ENCODE results near the gene SNX11. TPM values are rescaled to one million over a fixed set of nuclear protein-coding genes. Genes with fewer than 3 reads are reported as not detected.
A peak's percentile ranks its signal among the peaks of the same experiment; 100 is the strongest.

Gene SNX11
- total RNA-seq, 2 experiments from 2014 or later = 20.2 to 23.0 TPM

GRCh38 chr17:48122665-48123045 is 15.1 kb downstream of the SNX11 start:
- Mint-ChIP-seq H3K27me3 (ENCODE audit: low read depth) (no peaks in the 10 kb centered on the region), H3K9me3 (no peaks in the 10 kb centered on the region), H3K4me3 (no peak overlapping the region), H3K27ac (no peak overlapping the region), H3K4me1 (ENCODE audit: low read depth) (no peaks in the 10 kb centered on the region), H3K36me3 (ENCODE audit: low read depth) (peaks cover 26% of the 10 kb centered on the region)
- intact Hi-C loops (cut with micrococcal nuclease) = no loop called here
- no peak for DNase-seq
- CTCF ChIA-PET = interaction anchor here (1.1 to 5.3 kb wide), 5 partner anchors 8 to 42 kb away, joined by 3 to 39 read pairs (median 4); no protein-coding TSS in a partner anchor

- intact Hi-C loops (cut with micrococcal nuclease) = no loop called here
- no peaks in the 10 kb centered on the region for H3K9me3 Mint-ChIP-seq
- H3K4me1 Mint-ChIP-seq (ENCODE audit: low read depth) = no peaks in the 10 kb centered on the region
- no peaks in the 10 kb centered on the region for H3K27me3 Mint-ChIP-seq (ENCODE audit: low read depth)
- H3K36me3 Mint-ChIP-seq (ENCODE audit: low read depth) = peaks cover 22% of the 10 kb centered on the region
- CTCF ChIA-PET = interaction anchor here (0.9 to 5.3 kb wide), 7 partner anchors 8 to 96 kb away, joined by 3 to 39 read pairs (median 4); no protein-coding TSS in a partner anchor
- H3K27ac Mint-ChIP-seq = no peak overlapping the region
- DNase-seq = no peak
- H3K4me3 Mint-ChIP-seq = no peak overlapping the region
Measured at GRCh38 chr17:48123111-48123510, 15.5 kb downstream of the SNX11 start.

- CTCF ChIA-PET = interaction anchor here (0.6 to 5.3 kb wide), 7 partner anchors 10 to 131 kb away, joined by 3 to 39 read pairs (median 3); no protein-coding TSS in a partner anchor
- no peaks in the 10 kb centered on the region for H3K9me3 Mint-ChIP-seq
- peaks cover 20% of the 10 kb centered on the region for H3K36me3 Mint-ChIP-seq (ENCODE audit: low read depth)
- H3K27ac Mint-ChIP-seq = peak overlapping the region; percentile 32
- no peaks in the 10 kb centered on the region for H3K27me3 Mint-ChIP-seq (ENCODE audit: low read depth)
- no peak for DNase-seq
- H3K4me1 Mint-ChIP-seq (ENCODE audit: low read depth) = no peaks in the 10 kb centered on the region
- H3K4me3 Mint-ChIP-seq = no peak overlapping the region
- intact Hi-C loops (cut with micrococcal nuclease) = no loop called here
Measured at GRCh38 chr17:48123776-48124388, 16.3 kb downstream of the SNX11 start.

GRCh38 chr17:48125829-48126531 is 18.4 kb downstream of the SNX11 start:
- CTCF ChIA-PET = interaction anchor here (5.3 kb wide), 1 partner anchor 46 kb away, joined by 39 read pairs; no protein-coding TSS in a partner anchor
- Mint-ChIP-seq H3K36me3 (ENCODE audit: low read depth) (peaks cover 13% of the 10 kb centered on the region), H3K27ac (no peak overlapping the region), H3K9me3 (no peaks in the 10 kb centered on the region), H3K4me3 (no peak overlapping the region), H3K4me1 (ENCODE audit: low read depth) (no peaks in the 10 kb centered on the region), H3K27me3 (ENCODE audit: low read depth) (no peaks in the 10 kb centered on the region)
- intact Hi-C loops (cut with micrococcal nuclease) = no loop called here
- DNase-seq = no peak

- no peaks in the 10 kb centered on the region for H3K4me1 Mint-ChIP-seq (ENCODE audit: low read depth)
- H3K27me3 Mint-ChIP-seq (ENCODE audit: low read depth) = no peaks in the 10 kb centered on the region
- intact Hi-C loops (cut with micrococcal nuclease) = no loop called here
- no peak overlapping the region for H3K27ac Mint-ChIP-seq
- peaks cover 8% of the 10 kb centered on the region for H3K36me3 Mint-ChIP-seq (ENCODE audit: low read depth)
- H3K4me3 Mint-ChIP-seq = no peak overlapping the region
- CTCF ChIA-PET = interaction anchor here (5.3 kb wide), 1 partner anchor 46 kb away, joined by 39 read pairs; no protein-coding TSS in a partner anchor
- H3K9me3 Mint-ChIP-seq = no peaks in the 10 kb centered on the region
- DNase-seq = no peak
Measured at GRCh38 chr17:48126532-48126850, 18.9 kb downstream of the SNX11 start.

GRCh38 chr17:48127371-48128051 is 19.9 kb downstream of the SNX11 start:
- Mint-ChIP-seq H3K27ac (peak overlapping the region; percentile 27), H3K9me3 (no peaks in the 10 kb centered on the region), H3K4me3 (no peak overlapping the region), H3K27me3 (ENCODE audit: low read depth) (no peaks in the 10 kb centered on the region), H3K36me3 (ENCODE audit: low read depth) (peaks cover 7% of the 10 kb centered on the region), H3K4me1 (ENCODE audit: low read depth) (no peaks in the 10 kb centered on the region)
- no peak for DNase-seq
- intact Hi-C loops (cut with micrococcal nuclease) = no loop called here
- CTCF ChIA-PET = interaction anchor here (5.3 to 6.4 kb wide), 2 partner anchors 47 kb away, joined by 39 to 60 read pairs; no protein-coding TSS in a partner anchor

- Mint-ChIP-seq H3K9me3 (no peaks in the 10 kb centered on the region), H3K27me3 (ENCODE audit: low read depth) (no peaks in the 10 kb centered on the region), H3K36me3 (ENCODE audit: low read depth) (peaks cover under 1% of the 10 kb centered on the region), H3K27ac (no peak overlapping the region), H3K4me1 (ENCODE audit: low read depth) (no peaks in the 10 kb centered on the region), H3K4me3 (no peak overlapping the region)
- intact Hi-C loops (cut with micrococcal nuclease) = no loop called here
- CTCF ChIA-PET = interaction anchor here (1.0 to 6.4 kb wide), 3 partner anchors 11 to 101 kb away, joined by 5 to 60 read pairs (median 34); no protein-coding TSS in a partner anchor
- no peak for DNase-seq
Measured at GRCh38 chr17:48128400-48128799, 20.8 kb downstream of the SNX11 start.

- no peaks in the 10 kb centered on the region for H3K27me3 Mint-ChIP-seq (ENCODE audit: low read depth)
- H3K27ac Mint-ChIP-seq = peak overlapping the region; percentile 30
- no peaks in the 10 kb centered on the region for H3K4me1 Mint-ChIP-seq (ENCODE audit: low read depth)
- intact Hi-C loops (cut with micrococcal nuclease) = loop anchor here (2.0 kb wide), 1 partner anchor 17 kb away; no protein-coding TSS in a partner anchor
- H3K4me3 Mint-ChIP-seq = no peak overlapping the region
- H3K9me3 Mint-ChIP-seq = no peaks in the 10 kb centered on the region
- H3K36me3 Mint-ChIP-seq (ENCODE audit: low read depth) = no peaks in the 10 kb centered on the region
- no peak for DNase-seq
- CTCF ChIA-PET = interaction anchor here (0.8 to 6.4 kb wide), 6 partner anchors 27 to 114 kb away, joined by 3 to 60 read pairs (median 8); no protein-coding TSS in a partner anchor
Measured at GRCh38 chr17:48129981-48130380, 22.4 kb downstream of the SNX11 start.

GRCh38 chr17:48131216-48131824 is 23.8 kb downstream of the SNX11 start:
- no peaks in the 10 kb centered on the region for H3K36me3 Mint-ChIP-seq (ENCODE audit: low read depth)

GRCh38 chr17:48132385-48132784 is 24.8 kb downstream of the SNX11 start:
- peaks cover 2% of the 10 kb centered on the region for H3K36me3 Mint-ChIP-seq (ENCODE audit: low read depth)
- CTCF ChIA-PET = interaction anchor here (0.7 to 6.4 kb wide), 8 partner anchors 15 to 508 kb away, joined by 3 to 60 read pairs (median 4); partner anchors contain the start of gene HOXB5
- intact Hi-C loops (cut with micrococcal nuclease) = no loop called here
- H3K27me3 Mint-ChIP-seq (ENCODE audit: low read depth) = no peaks in the 10 kb centered on the region
- H3K27ac Mint-ChIP-seq = no peak overlapping the region
- DNase-seq = no peak
- no peaks in the 10 kb centered on the region for H3K4me1 Mint-ChIP-seq (ENCODE audit: low read depth)
- no peaks in the 10 kb centered on the region for H3K9me3 Mint-ChIP-seq
- no peak overlapping the region for H3K4me3 Mint-ChIP-seq

More at GRCh38 chr17:48131216-48131824, 23.8 kb downstream of the SNX11 start:
- no peaks in the 10 kb centered on the region for H3K27me3 Mint-ChIP-seq (ENCODE audit: low read depth)
- H3K4me1 Mint-ChIP-seq (ENCODE audit: low read depth) = no peaks in the 10 kb centered on the region
- H3K27ac Mint-ChIP-seq = no peak overlapping the region
- CTCF ChIA-PET = interaction anchor here (0.8 to 6.4 kb wide), 11 partner anchors 9 to 509 kb away, joined by 3 to 60 read pairs (median 5); partner anchors contain the start of gene HOXB5
- no peak overlapping the region for H3K4me3 Mint-ChIP-seq
- no peaks in the 10 kb centered on the region for H3K9me3 Mint-ChIP-seq
- DNase-seq = peak; percentile 75
- intact Hi-C loops (cut with micrococcal nuclease) = loop anchor here (1.0 to 2.0 kb wide), 3 partner anchors 19 to 106 kb away; no protein-coding TSS in a partner anchor

- no peaks in the 10 kb centered on the region for H3K9me3 Mint-ChIP-seq
- H3K4me1 Mint-ChIP-seq (ENCODE audit: low read depth) = peaks cover 5% of the 10 kb centered on the region
- H3K36me3 Mint-ChIP-seq (ENCODE audit: low read depth) = peaks cover 9% of the 10 kb centered on the region
- intact Hi-C loops (cut with micrococcal nuclease) = loop anchor here (2.0 kb wide), 1 partner anchor 458 kb away; the partner anchor contains the start of gene HOXB5
- CTCF ChIA-PET = interaction anchor here (0.9 to 2.1 kb wide), 8 partner anchors 9 to 116 kb away, joined by 3 to 12 read pairs (median 4); no protein-coding TSS in a partner anchor
- DNase-seq = no peak
- H3K27ac Mint-ChIP-seq = no peak overlapping the region
- H3K4me3 Mint-ChIP-seq = no peak overlapping the region
- H3K27me3 Mint-ChIP-seq (ENCODE audit: low read depth) = no peaks in the 10 kb centered on the region
Measured at GRCh38 chr17:48134912-48135480, 27.4 kb downstream of the SNX11 start.

Measured in activated naive CD4-positive, alpha-beta T cell treated with anti-CD3 and anti-CD28 coated beads for 36 hours (primary cell).